Skeletal muscle satellite cell (primary cell): ENCODE data around the gene NMB.
A peak's percentile ranks its signal among the peaks of the same experiment; 100 is the strongest.

Experiments
- H3K27me3 ChIP-seq: 2 replicates; pipeline ENCODE4 v1.7.0; 2013; ENCODE audit warnings: low read length; ENCODE audit not compliant: control insufficient read depth, insufficient read depth
- H3K36me3 ChIP-seq: 2 replicates; pipeline ENCODE4 v1.7.0; 2013; ENCODE audit warnings: mild to moderate bottlenecking, control low read depth, low read length; ENCODE audit not compliant: insufficient read depth
- H3K4me1 ChIP-seq: 2 replicates; pipeline ENCODE4 v1.7.0; 2013; ENCODE audit warnings: low read length; ENCODE audit not compliant: control insufficient read depth, insufficient read depth
- H3K4me2 ChIP-seq: 2 replicates; pipeline ENCODE4 v1.7.0; 2013; ENCODE audit warnings: mild to moderate bottlenecking, low read length
- H3K4me3 ChIP-seq: 2 replicates; pipeline ENCODE4 v1.7.0; 2013; ENCODE audit warnings: low read length
- H3K9ac ChIP-seq: 2 replicates; pipeline ENCODE4 v1.7.0; 2013; ENCODE audit warnings: mild to moderate bottlenecking, low read depth, low read length, moderate library complexity
- H3K9me3 ChIP-seq: replicated peaks from 2 replicates; pipeline ENCODE4 v1.7.0; 2013; ENCODE audit warnings: mild to moderate bottlenecking, control low read depth, low read length

Gene NMB

GRCh38 chr15:84633311-84634227 is 24.4 kb downstream of the NMB start:
- Histone ChIP-seq H3K27me3 (no peaks in the 10 kb centered on the region), H3K9me3 (no peaks in the 10 kb centered on the region), H3K4me3 (peak overlapping the region; percentile 69), H3K4me2 (peak overlapping the region; percentile 89), H3K9ac (peak overlapping the region; percentile 69), H3K36me3 (peaks cover 14% of the 10 kb centered on the region), H3K4me1 (peaks cover 29% of the 10 kb centered on the region)

DNA sequence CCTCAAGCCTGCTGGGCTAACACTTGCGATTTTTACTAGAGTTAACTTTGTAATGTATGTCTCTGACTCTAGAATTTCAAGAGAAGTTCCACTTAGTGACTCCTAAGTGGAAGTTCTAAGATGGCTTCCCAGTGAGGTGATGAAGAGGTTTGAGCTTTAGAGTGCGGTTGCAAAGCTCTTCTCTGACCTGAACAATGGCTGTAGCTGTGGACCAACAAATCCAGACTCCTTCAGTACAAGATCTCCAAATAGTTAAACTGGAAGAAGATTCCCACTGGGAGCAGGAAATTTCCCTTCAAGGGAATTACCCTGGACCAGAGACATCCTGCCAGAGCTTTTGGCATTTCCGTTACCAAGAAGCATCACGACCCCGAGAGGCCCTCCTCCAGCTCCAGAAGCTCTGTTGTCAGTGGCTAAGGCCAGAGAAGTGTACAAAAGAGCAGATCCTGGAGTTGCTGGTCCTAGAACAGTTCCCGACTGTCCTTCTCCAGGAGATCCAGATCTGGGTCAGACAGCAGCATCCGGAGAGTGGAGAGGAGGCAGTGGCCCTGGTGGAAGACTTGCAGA is 26.2 kb downstream of the NMB start:
- Histone ChIP-seq H3K4me3 (peak overlapping the region; percentile 80), H3K4me1 (peaks cover 22% of the 10 kb centered on the region), H3K36me3 (peaks cover 7% of the 10 kb centered on the region), H3K9ac (peak overlapping the region; percentile 80), H3K4me2 (peak overlapping the region; percentile 89), H3K9me3 (no peaks in the 10 kb centered on the region), H3K27me3 (no peaks in the 10 kb centered on the region)

DNA sequence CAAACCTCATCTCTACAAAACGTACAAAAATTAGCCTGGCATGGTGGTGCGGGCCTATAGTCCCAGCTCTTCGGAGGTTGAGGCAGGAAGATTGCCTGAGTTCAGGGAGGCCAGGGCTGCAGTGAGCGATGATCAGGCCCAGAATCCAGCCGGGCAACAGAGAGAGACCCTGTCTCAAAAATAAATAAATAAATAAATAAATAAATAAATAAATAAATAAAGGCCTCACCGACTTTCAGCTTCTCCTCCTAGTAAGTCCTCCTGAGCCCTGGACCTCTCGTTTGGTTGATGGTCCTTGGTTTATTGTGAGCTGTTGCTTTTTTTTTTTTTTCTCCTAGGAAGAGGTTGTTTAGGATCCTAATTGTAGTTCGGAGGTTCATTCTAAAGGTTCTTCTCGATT is 29.0 kb downstream of the NMB start:
- H3K4me2 ChIP-seq, result no peak overlapping the region
- H3K4me3 ChIP-seq, result no peak overlapping the region
- no peaks in the 10 kb centered on the region for H3K27me3 ChIP-seq
- no peaks in the 10 kb centered on the region for H3K9me3 ChIP-seq
- H3K4me1 ChIP-seq, result peaks cover 16% of the 10 kb centered on the region
- no peaks in the 10 kb centered on the region for H3K36me3 ChIP-seq
- no peak overlapping the region for H3K9ac ChIP-seq

DNA sequence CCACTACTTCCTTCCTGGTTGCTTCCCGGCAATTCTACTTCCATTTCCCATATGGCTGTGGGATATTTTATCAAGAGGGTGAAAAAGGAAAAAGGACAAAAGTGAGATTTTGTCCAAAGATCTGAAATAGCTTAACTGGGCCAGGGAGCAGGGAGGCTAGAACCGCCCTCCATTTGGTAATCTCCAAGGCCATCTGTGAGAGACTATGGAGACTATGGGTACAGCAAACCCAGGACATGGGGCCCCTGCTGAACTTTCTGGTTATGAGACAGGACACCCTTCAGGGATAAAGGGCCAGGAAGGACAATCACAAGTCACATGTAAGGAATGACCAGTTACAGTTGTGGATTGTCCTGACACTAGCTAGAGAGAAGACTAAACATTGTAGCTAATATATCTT is 32.9 kb downstream of the NMB start:
- Histone ChIP-seq H3K4me1 (peaks cover under 1% of the 10 kb centered on the region), H3K4me3 (no peak overlapping the region), H3K27me3 (no peaks in the 10 kb centered on the region), H3K9ac (no peak overlapping the region), H3K4me2 (no peak overlapping the region), H3K9me3 (peaks cover 20% of the 10 kb centered on the region), H3K36me3 (peaks cover 22% of the 10 kb centered on the region)

DNA sequence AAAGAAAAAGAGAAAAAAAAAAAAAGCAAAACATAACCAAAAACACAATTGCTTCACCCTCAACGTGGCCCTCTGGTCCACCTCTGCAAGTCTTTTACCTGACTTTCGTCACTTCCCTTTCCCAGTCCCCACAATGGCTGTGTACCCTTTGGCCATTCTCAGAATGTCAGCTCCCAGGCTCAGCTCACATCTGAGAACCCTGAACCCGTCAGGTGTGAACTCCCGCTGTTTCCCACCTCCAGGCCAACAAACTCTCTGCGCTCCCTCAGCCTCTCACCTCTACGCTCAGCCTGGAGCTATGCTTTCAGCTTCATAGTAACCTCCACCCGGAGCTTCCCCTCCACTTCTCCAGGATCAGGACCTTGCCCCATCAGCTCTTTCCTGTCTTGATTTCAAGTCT is 33.6 kb downstream of the NMB start:
- Histone ChIP-seq H3K4me3 (no peak overlapping the region), H3K9me3 (peaks cover 20% of the 10 kb centered on the region), H3K4me1 (no peaks in the 10 kb centered on the region), H3K27me3 (no peaks in the 10 kb centered on the region), H3K4me2 (no peak overlapping the region), H3K36me3 (peaks cover 22% of the 10 kb centered on the region), H3K9ac (no peak overlapping the region)

DNA sequence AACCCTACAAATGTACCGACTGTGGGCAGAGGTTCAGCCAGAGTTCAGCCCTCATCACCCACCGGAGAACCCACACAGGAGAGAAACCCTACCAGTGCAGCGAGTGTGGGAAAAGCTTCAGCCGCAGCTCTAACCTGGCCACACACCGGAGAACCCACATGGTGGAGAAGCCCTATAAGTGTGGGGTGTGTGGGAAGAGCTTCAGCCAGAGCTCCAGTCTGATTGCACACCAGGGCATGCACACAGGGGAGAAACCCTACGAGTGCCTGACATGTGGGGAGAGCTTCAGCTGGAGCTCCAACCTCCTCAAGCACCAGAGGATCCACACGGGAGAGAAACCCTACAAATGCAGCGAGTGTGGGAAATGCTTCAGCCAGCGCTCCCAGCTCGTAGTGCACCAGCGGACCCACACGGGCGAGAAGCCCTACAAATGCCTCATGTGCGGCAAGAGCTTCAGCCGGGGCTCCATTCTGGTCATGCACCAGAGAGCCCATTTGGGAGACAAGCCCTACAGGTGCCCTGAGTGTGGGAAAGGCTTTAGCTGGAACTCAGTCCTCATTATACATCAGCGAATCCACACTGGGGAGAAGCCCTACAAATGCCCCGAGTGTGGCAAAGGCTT is 36.5 kb downstream of the NMB start:
- H3K4me2 ChIP-seq, result no peak overlapping the region
- H3K4me3 ChIP-seq, result no peak overlapping the region
- no peaks in the 10 kb centered on the region for H3K27me3 ChIP-seq
- no peak overlapping the region for H3K9ac ChIP-seq
- H3K9me3 ChIP-seq, result peaks cover 20% of the 10 kb centered on the region
- H3K36me3 ChIP-seq, result peaks cover 22% of the 10 kb centered on the region
- no peaks in the 10 kb centered on the region for H3K4me1 ChIP-seq

GRCh38 chr15:84620626-84621025 is 37.4 kb downstream of the NMB start:
- peaks cover 20% of the 10 kb centered on the region for H3K9me3 ChIP-seq
- H3K36me3 ChIP-seq, result peaks cover 22% of the 10 kb centered on the region
- no peak overlapping the region for H3K4me2 ChIP-seq
- no peaks in the 10 kb centered on the region for H3K27me3 ChIP-seq
- H3K4me3 ChIP-seq, result no peak overlapping the region
- H3K9ac ChIP-seq, result no peak overlapping the region
- H3K4me1 ChIP-seq, result no peaks in the 10 kb centered on the region

- H3K4me3 ChIP-seq, result no peak overlapping the region
- no peak overlapping the region for H3K9ac ChIP-seq
- no peak overlapping the region for H3K4me2 ChIP-seq
Measured at GRCh38 chr15:84616235-84616634, 41.8 kb downstream of the NMB start.

DNA sequence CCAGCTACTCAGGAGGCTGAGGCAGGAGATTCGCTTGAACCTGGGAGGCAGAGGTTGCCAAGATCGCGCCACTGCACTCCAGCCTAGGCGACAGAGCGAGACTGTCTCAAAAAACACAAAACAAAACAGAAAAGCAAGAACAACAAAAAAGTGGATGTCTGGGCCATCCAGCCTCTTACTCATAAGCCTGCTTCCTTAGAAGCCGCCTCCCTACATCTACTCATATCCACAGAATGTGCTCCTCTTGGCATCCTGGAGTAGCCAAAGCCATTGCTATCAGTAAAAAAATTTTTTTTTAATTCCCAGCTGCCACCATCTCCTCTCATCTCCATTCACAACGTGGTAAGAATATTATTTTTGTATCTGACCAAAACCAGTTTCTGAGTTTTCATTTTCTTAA is 46.4 kb downstream of the NMB start:
- peaks cover 3% of the 10 kb centered on the region for H3K36me3 ChIP-seq
- H3K9me3 ChIP-seq, result no peaks in the 10 kb centered on the region
- no peak overlapping the region for H3K4me3 ChIP-seq
- H3K4me1 ChIP-seq, result no peaks in the 10 kb centered on the region
- no peak overlapping the region for H3K9ac ChIP-seq
- no peak overlapping the region for H3K4me2 ChIP-seq
- H3K27me3 ChIP-seq, result no peaks in the 10 kb centered on the region

More at GRCh38 chr15:84616235-84616634, 41.8 kb downstream of the NMB start:
- peaks cover 5% of the 10 kb centered on the region for H3K9me3 ChIP-seq
- no peaks in the 10 kb centered on the region for H3K4me1 ChIP-seq
- peaks cover 7% of the 10 kb centered on the region for H3K36me3 ChIP-seq
- H3K27me3 ChIP-seq, result no peaks in the 10 kb centered on the region

DNA sequence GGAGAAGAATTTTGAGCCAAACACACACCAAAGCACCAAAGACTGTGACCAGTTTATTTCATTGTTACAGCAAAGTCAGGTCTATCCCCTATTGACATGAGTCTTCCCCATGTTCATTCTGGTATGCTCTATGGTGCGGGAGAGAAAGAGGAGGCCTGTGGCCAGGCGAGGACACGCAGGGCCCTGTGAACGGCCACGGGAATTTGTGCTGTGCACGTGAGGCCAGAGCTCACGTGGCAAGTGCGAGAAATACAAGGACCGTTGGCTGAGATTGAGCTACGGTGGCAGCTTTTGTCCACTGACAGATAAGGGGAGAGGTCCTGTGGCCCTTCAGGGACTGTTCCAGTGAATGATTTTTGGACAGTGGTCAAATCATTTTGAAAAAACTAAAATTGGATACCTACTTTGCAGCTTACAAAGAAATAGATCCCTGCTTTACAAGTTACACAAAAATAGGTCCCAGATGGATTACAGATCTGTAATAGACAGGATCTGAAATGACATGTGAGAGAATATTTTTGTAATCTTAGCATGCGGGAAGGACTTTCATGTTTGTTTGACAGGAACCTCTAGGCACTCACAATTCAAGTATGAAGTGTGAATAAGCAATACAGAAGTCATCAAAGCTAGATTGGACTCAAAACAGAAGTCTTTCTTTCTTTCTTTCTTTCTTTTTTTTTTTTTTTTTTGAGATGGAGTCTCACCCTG is 48.0 kb downstream of the NMB start:
- H3K4me2 ChIP-seq, result no peak overlapping the region
- H3K27me3 ChIP-seq, result no peaks in the 10 kb centered on the region
- no peak overlapping the region for H3K4me3 ChIP-seq
- H3K36me3 ChIP-seq, result peaks cover 11% of the 10 kb centered on the region
- no peak overlapping the region for H3K9ac ChIP-seq
- H3K9me3 ChIP-seq, result no peaks in the 10 kb centered on the region
- H3K4me1 ChIP-seq, result peaks cover 5% of the 10 kb centered on the region

DNA sequence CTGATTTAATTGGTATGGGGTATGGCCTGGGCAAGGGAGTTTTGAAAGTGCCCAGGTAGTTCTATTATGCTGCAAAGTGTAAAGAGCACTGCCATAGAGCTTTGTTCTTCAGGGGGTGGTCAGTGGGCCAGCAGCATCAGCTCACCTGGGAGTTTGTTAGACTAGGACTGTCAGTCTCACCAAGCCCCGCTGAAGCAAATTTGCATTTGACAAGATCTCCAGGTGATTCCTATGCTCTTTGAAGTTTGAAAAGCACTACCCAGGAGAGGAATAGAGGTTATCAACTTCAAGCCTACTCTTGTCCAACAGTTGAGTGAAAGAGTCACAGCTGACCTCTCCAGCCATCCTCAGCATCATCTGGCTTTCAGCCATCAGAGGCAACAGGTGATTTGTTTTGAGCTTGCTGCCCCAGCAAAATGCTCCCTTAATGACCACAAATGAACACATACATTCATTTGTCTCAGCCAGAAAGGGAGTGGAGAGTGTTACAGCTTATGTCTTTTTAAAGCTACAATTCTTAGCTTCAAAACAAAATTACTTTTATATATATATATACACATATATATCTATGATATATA is 49.2 kb downstream of the NMB start:
- Histone ChIP-seq H3K36me3 (peaks cover 15% of the 10 kb centered on the region), H3K4me1 (peaks cover 5% of the 10 kb centered on the region), H3K9ac (no peak overlapping the region), H3K4me3 (no peak overlapping the region), H3K27me3 (no peaks in the 10 kb centered on the region), H3K4me2 (no peak overlapping the region), H3K9me3 (no peaks in the 10 kb centered on the region)
